ENCODE measurements around the gene KLF7.

- TF ChIP-seq, protein P1, sequence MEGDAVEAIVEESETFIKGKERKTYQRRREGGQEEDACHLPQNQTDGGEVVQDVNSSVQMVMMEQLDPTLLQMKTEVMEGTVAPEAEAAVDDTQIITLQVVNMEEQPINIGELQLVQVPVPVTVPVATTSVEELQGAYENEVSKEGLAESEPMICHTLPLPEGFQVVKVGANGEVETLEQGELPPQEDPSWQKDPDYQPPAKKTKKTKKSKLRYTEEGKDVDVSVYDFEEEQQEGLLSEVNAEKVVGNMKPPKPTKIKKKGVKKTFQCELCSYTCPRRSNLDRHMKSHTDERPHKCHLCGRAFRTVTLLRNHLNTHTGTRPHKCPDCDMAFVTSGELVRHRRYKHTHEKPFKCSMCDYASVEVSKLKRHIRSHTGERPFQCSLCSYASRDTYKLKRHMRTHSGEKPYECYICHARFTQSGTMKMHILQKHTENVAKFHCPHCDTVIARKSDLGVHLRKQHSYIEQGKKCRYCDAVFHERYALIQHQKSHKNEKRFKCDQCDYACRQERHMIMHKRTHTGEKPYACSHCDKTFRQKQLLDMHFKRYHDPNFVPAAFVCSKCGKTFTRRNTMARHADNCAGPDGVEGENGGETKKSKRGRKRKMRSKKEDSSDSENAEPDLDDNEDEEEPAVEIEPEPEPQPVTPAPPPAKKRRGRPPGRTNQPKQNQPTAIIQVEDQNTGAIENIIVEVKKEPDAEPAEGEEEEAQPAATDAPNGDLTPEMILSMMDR (conservative IDR thresholded peaks at IDR 0.05; ENCODE audit: low read length): no peak
- TF ChIP-seq EZH2phosphoT487 (IDR thresholded peaks at IDR 0.05; ENCODE audit: borderline replicate concordance, low read depth, low read length): no peak
These were observed 55.4 kb downstream of the KLF7 start for GRCh38 chr2:207110310-207110709.
